ENCODE measurements around the gene MAPK6. TPM values are rescaled to one million over a fixed set of nuclear protein-coding genes. Genes with fewer than 3 reads are reported as not detected.

The MAPK6 gene
- total and polyA plus RNA-seq, 2 of the 4 experiments (the other 2 are of a cell fraction): 22.6 to 60.6 TPM

GRCh38 chr15:51991141-51991540 is 27.9 kb upstream of the MAPK6 start:
- Histone ChIP-seq H4K8ac (ENCODE audit: low read depth in 2 of 2, low read length in 2 of 2) (no peak overlapping the region), H3K18ac (ENCODE audit: low read depth, low read length) (no peak overlapping the region), H2AK9ac (replicated peaks; ENCODE audit: low read depth, low read length, poor library complexity) (no peak overlapping the region), H3K23ac (ENCODE audit: low read depth, low read length) (no peak overlapping the region), H3K4me2 (ENCODE audit: low read depth, low read length) (no peak overlapping the region), H4K91ac (ENCODE audit: insufficient read depth, low read depth, low read length) (no peak overlapping the region), H3K27ac (ENCODE audit: insufficient read depth, low read length) (no peak overlapping the region), H3K14ac (replicated peaks; ENCODE audit: low read depth, low read length) (no peak overlapping the region), H3K4me3 (ENCODE audit: insufficient read depth, low read depth, low read length) (no peak overlapping the region), H3K36me3 (ENCODE audit: control insufficient read depth, insufficient read depth, low read length) (no peaks in the 10 kb centered on the region), H3K79me1 (ENCODE audit: low read depth in 1 of 2, low read length in 2 of 2) (no peaks in the 10 kb centered on the region), H4K20me1 (ENCODE audit: insufficient read depth, low read length) (no peaks in the 10 kb centered on the region), H2BK20ac (ENCODE audit: low read depth, low read length) (no peak overlapping the region), H2AFZ (replicated peaks; ENCODE audit: low read length, poor library complexity) (no peak overlapping the region), H3K27me3 (ENCODE audit: control insufficient read depth, insufficient read depth, low read length) (no peaks in the 10 kb centered on the region), H3K56ac (ENCODE audit: extremely low read depth, insufficient read depth, low read length) (no peak overlapping the region), H3K9ac (ENCODE audit: low read depth, low read length) (no peak overlapping the region), H3K4me1 (ENCODE audit: control insufficient read depth, insufficient read depth, low read length) (peaks cover 4% of the 10 kb centered on the region), H2AK5ac (ENCODE audit: low read depth, low read length) (no peak overlapping the region), H3K9me3 (ENCODE audit: control insufficient read depth, insufficient read depth, low read length) (no peaks in the 10 kb centered on the region), H4K5ac (ENCODE audit: low read depth, low read length) (no peak overlapping the region), H3K4ac (ENCODE audit: low read depth, low read length) (no peak overlapping the region), H2BK5ac (ENCODE audit: low read depth, low read length, poor library complexity, severe bottlenecking) (no peak overlapping the region), H2BK120ac (ENCODE audit: low read depth, low read length) (no peak overlapping the region), H3K9me1 (ENCODE audit: insufficient read depth, low read length) (no peaks in the 10 kb centered on the region), H2BK15ac (ENCODE audit: low read depth, low read length) (no peak overlapping the region)
- BruUV-seq (replicated peaks): no TSS peak
- CTCF ChIA-PET: no interaction called here
- in situ Hi-C loops (cut with MboI; ENCODE audit: low sequenced_read_pairs) (no loop called here), dilution Hi-C loops (cut with HindIII; ENCODE audit: low sequenced_read_pairs, unreplicated experiment) (no loop called here), intact Hi-C loops (cut with micrococcal nuclease) (no loop called here)
- POLR2A ChIA-PET (ENCODE audit: unreplicated experiment): no interaction called here
- DNase-seq (no peak), ATAC-seq (ENCODE audit: low read depth) (no peak)
- no peak for TF ChIP-seq CHD1 (IDR thresholded peaks at IDR 0.05; ENCODE audit: low read depth, low read length)
- no peak for TF ChIP-seq USF2 (IDR thresholded peaks at IDR 0.05; ENCODE audit: low read depth, low read length)
- TF ChIP-seq RFX5 (IDR thresholded peaks at IDR 0.05; ENCODE audit: low read depth, low read length): no peak
- TF ChIP-seq SMC3 (IDR thresholded peaks at IDR 0.05; ENCODE audit: low read depth, low read length): no peak
- no peak for TF ChIP-seq RAD21 (IDR thresholded peaks at IDR 0.05; ENCODE audit: low read length)
- no peak for TF ChIP-seq NFE2L2 (IDR thresholded peaks at IDR 0.05; ENCODE audit: low read depth, low read length)
- no peak for TF ChIP-seq POLR2A (IDR thresholded peaks at IDR 0.05; ENCODE audit: low read depth, low read length)
- no peak for TF ChIP-seq BHLHE40 (IDR thresholded peaks at IDR 0.05; ENCODE audit: low read depth, low read length)
- TF ChIP-seq MAZ (IDR thresholded peaks at IDR 0.05; ENCODE audit: borderline replicate concordance, low read depth, low read length): no peak
- no peak for TF ChIP-seq RCOR1 (IDR thresholded peaks at IDR 0.05; ENCODE audit: insufficient replicate concordance, low read length)
- TF ChIP-seq ELK1 (IDR thresholded peaks at IDR 0.05; ENCODE audit: borderline replicate concordance, low read depth, low read length): no peak
- no peak for TF ChIP-seq MXI1 (IDR thresholded peaks at IDR 0.05; ENCODE audit: borderline replicate concordance, low read depth, low read length)
- WGBS, 2 experiments (ENCODE audit: extremely low coverage in 2 of 2, insufficient read length in 1 of 2): no CpG with 5 or more reads among the region's 4 CpGs

Data from IMR-90 (cell line).